Measurements from ENCODE around the gene FJX1. TPM values are rescaled to one million over a fixed set of nuclear protein-coding genes. Genes with fewer than 3 reads are reported as not detected.

FJX1 gene
- total and polyA plus RNA-seq, 4 donors, result 0.46 to 3.0 (median 1.1) TPM

DNA sequence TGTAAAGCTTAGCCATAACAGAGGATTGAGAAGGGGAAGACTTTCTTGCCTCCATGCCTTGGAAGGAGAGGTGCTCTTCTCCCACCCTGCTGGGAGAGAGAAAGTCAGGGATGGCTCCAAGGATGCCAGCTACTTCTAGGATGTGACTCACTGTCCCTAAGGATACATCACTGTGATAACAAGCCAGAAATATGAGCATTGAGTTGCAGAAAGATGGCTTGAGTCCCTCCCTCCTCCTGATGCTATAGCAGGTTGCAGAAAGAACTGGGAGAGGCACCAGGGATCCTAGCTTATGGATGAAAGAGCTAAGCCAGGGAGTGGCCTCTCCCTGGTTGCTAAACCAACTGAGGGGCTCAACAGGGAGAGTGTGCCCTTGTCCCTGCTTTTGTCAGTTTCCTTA is 27.8 kb upstream of the FJX1 start (continued):
- no peak for TF ChIP-seq RAD21 (IDR thresholded peaks at IDR 0.05)
- TF ChIP-seq SP1 (IDR thresholded peaks at IDR 0.05), result no peak
- no peak for TF ChIP-seq FOXA1 (IDR thresholded peaks at IDR 0.05)
- no peak for TF ChIP-seq GABPA (IDR thresholded peaks at IDR 0.05 in 1 of 2, conservative IDR thresholded peaks at IDR 0.05 in 1 of 2)
- TF ChIP-seq, protein P1, sequence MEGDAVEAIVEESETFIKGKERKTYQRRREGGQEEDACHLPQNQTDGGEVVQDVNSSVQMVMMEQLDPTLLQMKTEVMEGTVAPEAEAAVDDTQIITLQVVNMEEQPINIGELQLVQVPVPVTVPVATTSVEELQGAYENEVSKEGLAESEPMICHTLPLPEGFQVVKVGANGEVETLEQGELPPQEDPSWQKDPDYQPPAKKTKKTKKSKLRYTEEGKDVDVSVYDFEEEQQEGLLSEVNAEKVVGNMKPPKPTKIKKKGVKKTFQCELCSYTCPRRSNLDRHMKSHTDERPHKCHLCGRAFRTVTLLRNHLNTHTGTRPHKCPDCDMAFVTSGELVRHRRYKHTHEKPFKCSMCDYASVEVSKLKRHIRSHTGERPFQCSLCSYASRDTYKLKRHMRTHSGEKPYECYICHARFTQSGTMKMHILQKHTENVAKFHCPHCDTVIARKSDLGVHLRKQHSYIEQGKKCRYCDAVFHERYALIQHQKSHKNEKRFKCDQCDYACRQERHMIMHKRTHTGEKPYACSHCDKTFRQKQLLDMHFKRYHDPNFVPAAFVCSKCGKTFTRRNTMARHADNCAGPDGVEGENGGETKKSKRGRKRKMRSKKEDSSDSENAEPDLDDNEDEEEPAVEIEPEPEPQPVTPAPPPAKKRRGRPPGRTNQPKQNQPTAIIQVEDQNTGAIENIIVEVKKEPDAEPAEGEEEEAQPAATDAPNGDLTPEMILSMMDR (IDR thresholded peaks at IDR 0.05; ENCODE audit: low read depth, low read length, missing input control), result no peak
- TF ChIP-seq TAF1 (conservative IDR thresholded peaks at IDR 0.05), result no peak
- TF ChIP-seq YY1 (IDR thresholded peaks at IDR 0.05), result no peak

DNA sequence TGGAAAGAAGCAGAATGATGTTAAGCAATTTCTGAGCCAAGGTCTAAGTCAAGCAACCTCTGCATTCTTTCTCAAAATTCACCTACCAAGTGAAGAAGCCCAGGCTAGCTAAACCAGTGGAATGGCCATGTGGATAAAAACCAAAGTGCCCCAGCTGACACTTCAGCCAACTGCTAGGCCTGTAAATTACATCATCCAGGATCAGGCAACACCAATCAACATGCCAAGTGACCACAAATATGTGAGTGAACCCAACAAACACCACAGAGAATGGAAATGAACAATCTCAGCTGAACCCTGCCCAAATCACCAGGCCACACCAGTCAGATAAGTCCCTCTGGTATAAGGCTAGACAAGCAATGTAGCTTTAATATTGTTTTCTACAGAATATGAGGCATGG is 25.1 kb upstream of the FJX1 start:
- Histone ChIP-seq H3K27me3 (ENCODE audit: control insufficient read depth in 4 of 4, insufficient read depth in 4 of 4, low read length in 3 of 4) (no peaks in the 10 kb centered on the region), H3K27ac (ENCODE audit: low read depth in 1 of 2, low read length in 2 of 2) (no peak overlapping the region), H3K9me3 (ENCODE audit: control insufficient read depth in 4 of 4, low read length in 3 of 4) (no peaks in the 10 kb centered on the region), H3K36me3 (ENCODE audit: control insufficient read depth in 4 of 4, insufficient read depth in 3 of 4, low read depth in 1 of 4, low read length in 3 of 4) (no peaks in the 10 kb centered on the region), H3K4me3 (ENCODE audit: low read depth in 1 of 3, low read length in 3 of 3) (no peak overlapping the region), H3K9ac (ENCODE audit: low read depth in 1 of 2, low read length in 2 of 2) (no peak overlapping the region), H3K4me1 (ENCODE audit: control insufficient read depth in 4 of 4, insufficient read depth in 4 of 4, low read length in 3 of 4) (no peaks in the 10 kb centered on the region)
- no peak for DNase-seq (ENCODE audit: low spot score)
- TF ChIP-seq JUND (IDR thresholded peaks at IDR 0.05) (no peak), YY1 (IDR thresholded peaks at IDR 0.05) (no peak), FOXA2 (IDR thresholded peaks at IDR 0.05) (no peak)

GRCh38 chr11:35594680-35595079 is 23.6 kb upstream of the FJX1 start:
- H3K9me3 ChIP-seq (ENCODE audit: control insufficient read depth in 4 of 4, low read length in 3 of 4), result no peaks in the 10 kb centered on the region
- no peak for DNase-seq (ENCODE audit: low spot score)
- no peak overlapping the region for H3K9ac ChIP-seq (ENCODE audit: low read depth in 1 of 2, low read length in 2 of 2)
- H3K36me3 ChIP-seq (ENCODE audit: control insufficient read depth in 4 of 4, insufficient read depth in 3 of 4, low read depth in 1 of 4, low read length in 3 of 4), result no peaks in the 10 kb centered on the region
- no peaks in the 10 kb centered on the region for H3K4me1 ChIP-seq (ENCODE audit: control insufficient read depth in 4 of 4, insufficient read depth in 4 of 4, low read length in 3 of 4)
- WGBS, result 35% methylated on average over 2 of the region's 2 CpGs
- H3K27me3 ChIP-seq (ENCODE audit: control insufficient read depth in 4 of 4, insufficient read depth in 4 of 4, low read length in 3 of 4), result no peaks in the 10 kb centered on the region
- no peak overlapping the region for H3K27ac ChIP-seq (ENCODE audit: low read depth in 1 of 2, low read length in 2 of 2)
- H3K4me3 ChIP-seq (ENCODE audit: low read depth in 1 of 3, low read length in 3 of 3), result no peak overlapping the region
- TF ChIP-seq FOXA1 (IDR thresholded peaks at IDR 0.05) (no peak), RXRA (IDR thresholded peaks at IDR 0.05) (peak; percentile 46 to 49)

GRCh38 chr11:35598254-35599125 is 19.8 kb upstream of the FJX1 start:
- whole genome bisulfite sequencing, result 79% methylated on average over 3 of the region's 3 CpGs
- no peak overlapping the region for H3K4me3 ChIP-seq (ENCODE audit: low read depth in 1 of 3, low read length in 3 of 3)
- no peak overlapping the region for H3K27ac ChIP-seq (ENCODE audit: low read depth in 1 of 2, low read length in 2 of 2)
- no peak overlapping the region for H3K9ac ChIP-seq (ENCODE audit: low read depth in 1 of 2, low read length in 2 of 2)
- DNase-seq (ENCODE audit: low spot score), result no peak
- no peaks in the 10 kb centered on the region for H3K27me3 ChIP-seq (ENCODE audit: control insufficient read depth in 4 of 4, insufficient read depth in 4 of 4, low read length in 3 of 4)
- H3K36me3 ChIP-seq (ENCODE audit: control insufficient read depth in 4 of 4, insufficient read depth in 3 of 4, low read depth in 1 of 4, low read length in 3 of 4), result no peaks in the 10 kb centered on the region
- H3K9me3 ChIP-seq (ENCODE audit: control insufficient read depth in 4 of 4, low read length in 3 of 4), result no peaks in the 10 kb centered on the region
- TF ChIP-seq RXRA (IDR thresholded peaks at IDR 0.05), result no peak
- TF ChIP-seq FOXA1 (IDR thresholded peaks at IDR 0.05), result no peak
- no peak for TF ChIP-seq TAF1 (conservative IDR thresholded peaks at IDR 0.05)
- no peak for TF ChIP-seq GABPA (IDR thresholded peaks at IDR 0.05 in 1 of 2, conservative IDR thresholded peaks at IDR 0.05 in 1 of 2)
- no peaks in the 10 kb centered on the region for H3K4me1 ChIP-seq (ENCODE audit: control insufficient read depth in 4 of 4, insufficient read depth in 4 of 4, low read length in 3 of 4)

Measured in liver (tissue), 9 donors.